H1 (cell line): ENCODE results near the gene EPHA3. TPM values are rescaled to one million over a fixed set of nuclear protein-coding genes. Genes with fewer than 3 reads are reported as not detected.

Experiments used
- CTCF ChIA-PET: fragments of 300-600 bp; sonication (Branson Sonifier 250); formaldehyde crosslinking; loops from one replicate; lab custom pipeline; 2021; ENCODE audit not compliant: partially characterized antibody; lab: Charles Lee
- POLR2A ChIA-PET: fragments of 300-600 bp; sonication (Branson Sonifier 250); formaldehyde crosslinking; loops from one replicate; lab custom pipeline; 2021; ENCODE audit warnings: inconsistent platforms; ENCODE audit not compliant: partially characterized antibody; lab: Charles Lee
- DNase-seq, 2 experiments: peaks; one replicate each; pipeline versions ENCODE4 v3.0.0 to v3.0.0-alpha.2; 2010 to 2022; ENCODE audit warnings: low spot score in 2 of 2, low read depth in 1 of 2, mixed read lengths in 1 of 2
- FAIRE-seq: peaks from 2 replicates; lab custom pipeline; 2011; peaks lifted over from hg19 to GRCh38; lab: Jason Lieb, UNC
- H2AFZ ChIP-seq: 2 replicates; pipeline ENCODE4 v1.8.1; 2012; ENCODE audit warnings: low read length, inconsistent platforms
- H2AK5ac ChIP-seq: 2 replicates; pipeline ENCODE4 v1.6.1; 2013; ENCODE audit warnings: low read depth, low read length
- H2BK120ac ChIP-seq: replicated peaks from 2 replicates; pipeline ENCODE3; 2013; ENCODE audit warnings: low read depth, low read length, inconsistent platforms
- H2BK12ac ChIP-seq: 2 replicates; pipeline ENCODE4 v1.6.1; 2013; ENCODE audit warnings: low read depth, low read length
- H2BK15ac ChIP-seq: 2 replicates; pipeline ENCODE4 v1.6.1; 2013; ENCODE audit warnings: low read length
- H2BK20ac ChIP-seq: 2 replicates; pipeline ENCODE4 v1.6.1; 2013; ENCODE audit warnings: low read length
- H2BK5ac ChIP-seq: 2 replicates; pipeline ENCODE4 v1.6.1; 2013; ENCODE audit warnings: low read depth, low read length
- H3K14ac ChIP-seq: 2 replicates; pipeline ENCODE4 v1.6.1; 2013; ENCODE audit warnings: inconsistent platforms; ENCODE audit not compliant: insufficient read length
- H3K18ac ChIP-seq: 2 replicates; pipeline ENCODE4 v1.6.1; 2013; ENCODE audit warnings: low read length; ENCODE audit errors: extremely low read depth
- H3K23ac ChIP-seq: 2 replicates; pipeline ENCODE4 v1.6.1; 2013; ENCODE audit warnings: inconsistent platforms; ENCODE audit not compliant: insufficient read length
- H3K23me2 ChIP-seq: 2 replicates; pipeline ENCODE4 v1.6.1; 2013; ENCODE audit warnings: low read depth, low read length
- H3K27ac ChIP-seq: 2 replicates; pipeline ENCODE4 v1.6.1; 2011; ENCODE audit warnings: low read depth, low read length, inconsistent platforms
- H3K27me3 ChIP-seq, 4 experiments: replicated peaks in 1 of 4; 1 replicate in 1 of 4; 2 replicates in 3 of 4; pipeline versions ENCODE4 v1.6.1 to v1.8.1; 2011 to 2013; ENCODE audit warnings: low read length in 3 of 4, mild to moderate bottlenecking in 3 of 4, inconsistent platforms in 2 of 4, mixed read lengths in 2 of 4, moderate library complexity in 1 of 4; ENCODE audit not compliant: control insufficient read depth in 3 of 4, insufficient read depth in 3 of 4; ENCODE audit errors: extremely low read depth in 1 of 4
- H3K36me3 ChIP-seq, 4 experiments: 2 replicates each; pipeline versions ENCODE4 v1.6.1 to v1.8.1; 2011 to 2013; ENCODE audit warnings: mild to moderate bottlenecking in 4 of 4, low read length in 3 of 4, moderate library complexity in 2 of 4, control low read depth in 1 of 4, inconsistent platforms in 1 of 4; ENCODE audit not compliant: insufficient read depth in 4 of 4, control insufficient read depth in 2 of 4
- H3K4ac ChIP-seq: replicated peaks from 2 replicates; pipeline ENCODE3; 2013; ENCODE audit warnings: low read length, low read depth, mixed read lengths, inconsistent platforms; ENCODE audit not compliant: insufficient read length
- H3K4me1 ChIP-seq, 4 experiments: replicated peaks in 1 of 4; 1 replicate in 1 of 4; 2 replicates in 3 of 4; pipeline versions ENCODE4 v1.6.1 to v1.8.1; 2011 to 2013; ENCODE audit warnings: low read length in 3 of 4, inconsistent platforms in 2 of 4, mixed read lengths in 1 of 4; ENCODE audit not compliant: insufficient read depth in 4 of 4, control insufficient read depth in 3 of 4
- H3K4me2 ChIP-seq, 2 experiments: 2 replicates each; pipeline versions ENCODE4 v1.6.1 to v1.8.1; 2011 to 2013; ENCODE audit warnings: low read depth in 2 of 2, low read length in 2 of 2, control low read depth in 1 of 2, inconsistent platforms in 1 of 2, mild to moderate bottlenecking in 1 of 2; ENCODE audit not compliant: insufficient read depth in 1 of 2
- H3K4me3 ChIP-seq, 4 experiments: fragments of 200-600, 300-600 bp in 1 of 4; sonication (generic), shearing (Covaris generic), sonication (Bioruptor Twin) in 1 of 4; 2 replicates each; pipeline versions ENCODE4 v1.5.1 to v1.8.1; 2011 to 2016; ENCODE audit warnings: low read length in 4 of 4, low read depth in 3 of 4, control low read depth in 2 of 4, inconsistent platforms in 2 of 4, mild to moderate bottlenecking in 2 of 4, mixed read lengths in 1 of 4, moderate library complexity in 1 of 4; ENCODE audit not compliant: insufficient read depth in 2 of 4; ENCODE audit errors: extremely low read depth in 1 of 4
- H3K56ac ChIP-seq: replicated peaks from 2 replicates; pipeline ENCODE3; 2013; ENCODE audit warnings: low read depth, mild to moderate bottlenecking, mixed read lengths, low read length, inconsistent platforms; ENCODE audit not compliant: insufficient read length
- H3K79me1 ChIP-seq: 2 replicates; pipeline ENCODE4 v1.6.1; 2013; ENCODE audit warnings: low read depth, low read length, control low read depth
- H3K79me2 ChIP-seq, 2 experiments: 2 replicates each; pipeline versions ENCODE4 v1.6.1 to v1.8.1; 2012 to 2013; ENCODE audit warnings: low read length in 2 of 2, mild to moderate bottlenecking in 2 of 2, inconsistent platforms in 1 of 2; ENCODE audit not compliant: insufficient read depth in 2 of 2, control insufficient read depth in 1 of 2
- H3K9ac ChIP-seq, 4 experiments: replicated peaks in 1 of 4; 1 replicate in 1 of 4; 2 replicates in 3 of 4; pipeline versions ENCODE4 v1.6.1 to v1.8.1; 2011 to 2013; ENCODE audit warnings: low read depth in 3 of 4, low read length in 3 of 4, control low read depth in 2 of 4, mild to moderate bottlenecking in 2 of 4, moderate library complexity in 2 of 4, inconsistent platforms in 1 of 4; ENCODE audit errors: extremely low read depth in 1 of 4
- H3K9me3 ChIP-seq, 2 experiments: 2 replicates each; pipeline versions ENCODE4 v1.6.1 to v1.8.1; 2012 to 2013; ENCODE audit warnings: mild to moderate bottlenecking in 2 of 2, moderate library complexity in 2 of 2, control low read depth in 1 of 2, inconsistent platforms in 1 of 2, low read depth in 1 of 2, low read length in 1 of 2, mixed read lengths in 1 of 2; ENCODE audit not compliant: insufficient read depth in 2 of 2
- H4K20me1 ChIP-seq, 2 experiments: replicated peaks in 1 of 2; 2 replicates each; pipeline versions ENCODE3 to v1.8.1; 2011 to 2013; ENCODE audit warnings: inconsistent platforms in 2 of 2, low read length in 2 of 2, mild to moderate bottlenecking in 1 of 2; ENCODE audit not compliant: insufficient read depth in 2 of 2, control insufficient read depth in 1 of 2
- H4K5ac ChIP-seq: 2 replicates; pipeline ENCODE4 v1.6.1; 2013; ENCODE audit warnings: low read length, low read depth, mixed read lengths, inconsistent platforms; ENCODE audit not compliant: insufficient read length
- H4K8ac ChIP-seq: 2 replicates; pipeline ENCODE4 v1.8.0; 2013; ENCODE audit warnings: mild to moderate bottlenecking, moderate library complexity, low read length, inconsistent platforms; ENCODE audit not compliant: insufficient read depth; ENCODE audit errors: extremely low read depth
- H4K91ac ChIP-seq: replicated peaks from 2 replicates; pipeline ENCODE3; 2013; ENCODE audit warnings: low read length, mixed read lengths, inconsistent platforms; ENCODE audit not compliant: insufficient read length
- WGBS, 2 experiments: shearing (Covaris generic) in 1 of 2; methylation state at CpG; one replicate each; pipeline versions ENCODE4 v1.1.6 to v1.1.7; 2013 to 2015; ENCODE audit warnings: low lambda C conversion rate in 2 of 2, mixed read lengths in 2 of 2, inconsistent platforms in 1 of 2, low coverage in 1 of 2, missing lambda C conversion rate in 1 of 2; ENCODE audit not compliant: insufficient replicate concordance in 2 of 2, insufficient coverage in 1 of 2, insufficient read length in 1 of 2; ENCODE audit errors: extremely low coverage in 1 of 2, missing lambda C conversion rate in 1 of 2; 5-methylcytosine and 5-hydroxymethylcytosine counted together
- polyA plus RNA-seq, 7 experiments: library from polyadenylated mRNA; depleted of rRNA in 3 of 7; stranded (reverse) in 5 of 7; unstranded in 2 of 7; fragments of >200 nt in 5 of 7; fragments of 200-250 nt in 2 of 7; gene quantifications; 1 replicate in 5 of 7; 2 replicates in 1 of 7; 4 replicates in 1 of 7; pipeline versions ENCODE4 v1.2.1 to v1.2.3, GENCODE V29; 2011 to 2013; ENCODE audit warnings: missing spikeins in 2 of 7, mixed read lengths in 2 of 7
- total RNA-seq: library from RNA; stranded (reverse); fragmentation: NEBNext Ultra II Directional; extraction: Animal tissue kit (Norgen Biotek cat#: 25700); gene quantifications from 2 replicates; pipeline ENCODE4 v1.2.1, GENCODE V29; 2021

The EPHA3 gene
- total and polyA plus RNA-seq, 2 of the 8 experiments (the other 6 are each of a cell fraction or from before 2014, with no cell fraction given), result 0.09 to 0.22 TPM

GRCh38 chr3:89467898-89468363 lies 360.5 kb downstream of the EPHA3 start:
- CTCF ChIA-PET, result no interaction called here

More at GRCh38 chr3:89467898-89468363, 360.5 kb downstream of the EPHA3 start:
- 69% methylated on average over 4 of the region's 4 CpGs; no CpG with 5 or more reads in 1 of the 2 experiments for WGBS, 2 experiments
- no peak overlapping the region for H3K18ac ChIP-seq
- no peak overlapping the region for H2AFZ ChIP-seq
- H3K4me3 ChIP-seq, result no peak overlapping the region
- POLR2A ChIA-PET, result no interaction called here
- no peaks in the 10 kb centered on the region for H3K23me2 ChIP-seq
- H3K4ac ChIP-seq, result no peak overlapping the region
- FAIRE-seq (peak; percentile 72), DNase-seq (no peak)
- H2BK20ac ChIP-seq, result no peak overlapping the region
- H2BK15ac ChIP-seq, result no peak overlapping the region
- H2BK12ac ChIP-seq, result no peak overlapping the region
- no peak overlapping the region for H4K8ac ChIP-seq
- no peaks in the 10 kb centered on the region for H3K4me1 ChIP-seq
- no peaks in the 10 kb centered on the region for H3K36me3 ChIP-seq
- no peaks in the 10 kb centered on the region for H3K27me3 ChIP-seq
- no peak overlapping the region for H3K4me2 ChIP-seq
- no peak overlapping the region for H4K5ac ChIP-seq
- H3K14ac ChIP-seq, result no peak overlapping the region
- no peak overlapping the region for H2AK5ac ChIP-seq
- no peak overlapping the region for H3K27ac ChIP-seq
- no peak overlapping the region for H2BK120ac ChIP-seq
- no peaks in the 10 kb centered on the region for H4K20me1 ChIP-seq
- H3K79me1 ChIP-seq, result no peaks in the 10 kb centered on the region
- H3K79me2 ChIP-seq, result no peaks in the 10 kb centered on the region
- H3K23ac ChIP-seq, result no peak overlapping the region
- no peak overlapping the region for H2BK5ac ChIP-seq
- H4K91ac ChIP-seq, result no peak overlapping the region
- H3K9ac ChIP-seq, result no peak overlapping the region
- no peaks in the 10 kb centered on the region for H3K9me3 ChIP-seq
- H3K56ac ChIP-seq, result no peak overlapping the region
